Renal cortex interstitium (tissue), 15 donors: ENCODE measurements around the gene POU3F4. TPM values are rescaled to one million over a fixed set of nuclear protein-coding genes. Genes with fewer than 3 reads are reported as not detected.
A peak's percentile ranks its signal among the peaks of the same experiment; 100 is the strongest.

Experiments
- DNase-seq, 11 donors: peaks; one replicate each; pipeline ENCODE4 v3.0.0-alpha.2; 2013; ENCODE audit warnings: low read depth in 9 of 11, low spot score in 4 of 11; ENCODE audit errors: extremely low read depth in 1 of 11
- long read RNA-seq, 16 experiments: transcript quantifications; one replicate each; lab custom pipeline, GENCODE V29; 2026
- polyA plus RNA-seq, 3 donors: library from polyadenylated mRNA; unstranded; fragments of 120-200 nt; gene quantifications; one replicate each; pipeline ENCODE4 v1.2.1, GENCODE V29; 2013; ENCODE audit not compliant: insufficient read length in 3 of 3

Gene POU3F4
- 1 to 10 TPM; 6.7 to 8.1 (median 7.4) TPM for polyA plus RNA-seq
- long read RNA-seq, donor 1, transcript POU3F4-202 (1 exons, 3,835 nt), result major isoform, 17 of 17 reads
- long read RNA-seq, donor 1, partial matches to known transcripts, result 0 of 17 reads
- long read RNA-seq, donor 1, other reads (novel, unspliced or antisense), result 0 of 17 reads
- long read RNA-seq, donor 2, transcript POU3F4-202 (1 exons, 3,835 nt), result major isoform, 13 of 14 reads
- long read RNA-seq, donor 2, partial matches to known transcripts, result 0 of 14 reads
- long read RNA-seq, donor 2, other reads (novel, unspliced or antisense), result 0 of 14 reads
- long read RNA-seq, donor 3, transcript POU3F4-202 (1 exons, 3,835 nt), result major isoform, 13 of 13 reads
- long read RNA-seq, donor 3, partial matches to known transcripts, result 0 of 13 reads
- long read RNA-seq, donor 3, other reads (novel, unspliced or antisense), result 0 of 13 reads
- long read RNA-seq, donor 4, partial matches to known transcripts, result 0 of 4 reads
- long read RNA-seq, donor 4, other reads (novel, unspliced or antisense), result 0 of 4 reads
- long read RNA-seq, donor 5, transcript POU3F4-202 (1 exons, 3,835 nt), result major isoform, 11 of 11 reads
- long read RNA-seq, donor 5, partial matches to known transcripts, result 0 of 11 reads
- long read RNA-seq, donor 5, other reads (novel, unspliced or antisense), result 0 of 11 reads
- long read RNA-seq, donor 6, transcript POU3F4-202 (1 exons, 3,835 nt), result major isoform, 16 of 17 reads
- long read RNA-seq, donor 6, partial matches to known transcripts, result 0 of 17 reads
- long read RNA-seq, donor 6, other reads (novel, unspliced or antisense), result 0 of 17 reads
- long read RNA-seq, donor 7, transcript POU3F4-202 (1 exons, 3,835 nt), result major isoform, 11 of 11 reads
- long read RNA-seq, donor 7, partial matches to known transcripts, result 0 of 11 reads
- long read RNA-seq, donor 7, other reads (novel, unspliced or antisense), result 0 of 11 reads
- long read RNA-seq, donor 8, transcript POU3F4-202 (1 exons, 3,835 nt), result major isoform, 23 of 24 reads
- long read RNA-seq, donor 8, partial matches to known transcripts, result 0 of 24 reads
- long read RNA-seq, donor 8, other reads (novel, unspliced or antisense), result 0 of 24 reads
- long read RNA-seq, donor 9, transcript POU3F4-202 (1 exons, 3,835 nt), result major isoform, 12 of 12 reads
- long read RNA-seq, donor 9, partial matches to known transcripts, result 0 of 12 reads
- long read RNA-seq, donor 9, other reads (novel, unspliced or antisense), result 0 of 12 reads
- long read RNA-seq, donor 10, transcript POU3F4-202 (1 exons, 3,835 nt), result major isoform, 12 of 14 reads
- long read RNA-seq, donor 10, partial matches to known transcripts, result 0 of 14 reads
- long read RNA-seq, donor 10, other reads (novel, unspliced or antisense), result 0 of 14 reads
- long read RNA-seq, donor 11, transcript POU3F4-202 (1 exons, 3,835 nt), result major isoform, 7 of 7 reads
- long read RNA-seq, donor 11, partial matches to known transcripts, result 0 of 7 reads
- long read RNA-seq, donor 11, other reads (novel, unspliced or antisense), result 0 of 7 reads
- long read RNA-seq, donor 12, transcript POU3F4-202 (1 exons, 3,835 nt), result major isoform, 10 of 10 reads
- long read RNA-seq, donor 12, partial matches to known transcripts, result 0 of 10 reads
- long read RNA-seq, donor 12, other reads (novel, unspliced or antisense), result 0 of 10 reads
- long read RNA-seq, donor 13, transcript POU3F4-202 (1 exons, 3,835 nt), result major isoform, 20 of 21 reads
- long read RNA-seq, donor 13, partial matches to known transcripts, result 0 of 21 reads
- long read RNA-seq, donor 13, other reads (novel, unspliced or antisense), result 0 of 21 reads
- long read RNA-seq, donor 14, transcript POU3F4-202 (1 exons, 3,835 nt), result major isoform, 7 of 8 reads
- long read RNA-seq, donor 14, partial matches to known transcripts, result 0 of 8 reads
- long read RNA-seq, donor 14, other reads (novel, unspliced or antisense), result 0 of 8 reads
- long read RNA-seq, donor 15, transcript POU3F4-202 (1 exons, 3,835 nt), result major isoform, 5 of 6 reads
- long read RNA-seq, donor 15, partial matches to known transcripts, result 0 of 6 reads
- long read RNA-seq, donor 15, other reads (novel, unspliced or antisense), result 0 of 6 reads
- long read RNA-seq, donor 16, transcript POU3F4-202 (1 exons, 3,835 nt), result major isoform, 22 of 23 reads
- long read RNA-seq, donor 16, partial matches to known transcripts, result 0 of 23 reads
- long read RNA-seq, donor 16, other reads (novel, unspliced or antisense), result 0 of 23 reads

DNA sequence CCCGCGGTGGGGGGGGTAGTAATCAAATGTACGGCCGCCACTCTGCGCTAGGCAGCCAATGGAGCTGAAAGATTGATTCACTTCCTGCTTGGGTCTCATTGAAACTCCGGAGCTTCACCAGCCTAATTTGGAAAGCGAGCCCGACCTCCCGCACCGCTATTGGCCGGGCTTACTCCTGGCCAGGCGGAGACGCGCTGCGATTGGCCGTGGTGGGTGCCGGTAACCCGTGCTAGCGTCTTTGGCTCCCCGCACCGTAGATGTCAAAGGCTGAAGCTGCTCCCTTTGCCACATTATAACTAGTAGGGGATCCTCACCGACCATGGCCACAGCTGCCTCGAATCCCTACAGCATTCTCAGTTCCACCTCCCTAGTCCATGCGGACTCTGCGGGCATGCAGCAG is at the start of gene POU3F4:
Gene POU3F4, plus strand, starts transcription at position 285 of the 400 bp plus-strand sequence. Its CDS starts 35 bp downstream, at position 320.
- DNase-seq, result peak in 6 of 11 donors; percentile 12 to 32 (median 22)

DNA sequence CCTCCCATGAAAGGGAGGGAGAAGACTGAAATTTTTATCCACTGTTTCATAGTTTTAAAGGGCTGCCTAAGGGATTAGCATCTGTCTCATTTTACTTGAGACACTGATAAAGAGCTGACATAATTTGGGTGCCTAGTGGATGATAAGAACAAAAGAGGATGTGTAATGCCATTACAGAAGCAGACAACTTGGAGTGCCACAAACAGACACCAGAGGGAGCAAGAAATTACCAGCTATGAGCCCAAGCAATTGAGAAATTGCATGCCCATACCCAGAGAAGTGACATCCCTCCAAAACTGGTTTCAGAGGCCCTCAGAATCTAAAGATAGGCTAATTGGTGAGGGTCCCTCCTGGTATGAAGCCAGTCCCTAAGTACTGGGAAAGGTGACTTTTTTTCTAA is 38.5 kb upstream of the POU3F4 start:
- peak in 2 of 11 donors; percentile 1 to 2 for DNase-seq

DNA sequence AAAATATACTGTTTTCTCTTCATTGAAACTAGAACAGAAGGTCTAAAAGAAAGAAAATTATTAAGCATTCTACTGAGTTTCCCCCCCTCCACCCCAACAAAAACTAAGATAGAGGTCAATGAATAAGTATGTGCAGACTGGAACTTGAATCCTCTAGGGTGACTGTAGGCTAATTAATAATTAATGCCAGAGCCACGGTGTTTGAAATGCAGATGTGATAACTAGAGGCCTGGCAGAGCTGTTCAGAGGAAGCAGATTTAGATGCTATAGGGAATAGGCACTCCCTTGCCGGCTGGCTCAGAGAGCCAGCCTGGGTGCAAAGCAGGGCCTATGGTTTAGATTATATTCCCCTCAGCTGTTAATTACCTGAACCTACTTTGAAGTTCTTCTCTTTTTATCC is 12.2 kb upstream of the POU3F4 start:
- DNase-seq, result no peak

DNA sequence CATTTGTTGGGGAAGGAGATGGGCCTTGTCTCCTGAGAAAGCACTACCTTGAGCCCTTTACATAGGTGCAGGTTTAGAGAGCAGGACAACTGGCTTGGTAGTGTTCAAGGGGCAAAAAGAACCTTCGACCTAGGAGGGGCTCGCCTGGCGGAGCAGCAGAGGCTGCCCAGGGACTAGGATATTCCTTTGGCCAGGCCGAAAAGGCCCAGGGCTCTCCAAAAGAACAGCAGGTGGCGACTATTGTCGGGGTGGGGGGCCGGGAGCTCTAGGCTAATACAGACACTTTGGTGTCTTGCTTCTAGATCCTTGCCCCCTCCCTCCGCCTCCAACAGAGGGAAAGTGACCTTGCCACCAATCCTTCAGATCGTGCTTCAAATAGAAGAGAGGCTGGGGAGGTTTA is 7.1 kb upstream of the POU3F4 start:
- no peak for DNase-seq

DNA sequence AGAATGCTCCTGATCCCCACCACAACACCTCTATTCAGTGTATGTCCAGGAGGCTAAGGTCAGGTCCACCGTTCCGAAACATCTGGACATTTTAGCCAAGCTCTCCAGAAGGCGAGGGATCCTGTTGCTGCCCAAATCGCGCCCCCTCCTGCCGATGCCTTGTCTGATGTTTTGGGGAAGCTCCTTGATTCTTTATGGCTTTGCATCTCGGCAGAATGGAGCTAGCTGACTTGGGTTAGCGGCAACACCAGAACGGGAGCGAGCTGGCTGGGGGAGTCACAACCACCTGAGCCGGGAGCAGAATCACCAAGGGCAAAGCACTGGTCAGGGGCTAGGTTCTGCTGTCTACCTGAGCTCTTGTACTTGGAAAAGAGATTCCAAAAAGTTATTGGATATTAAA is 6.6 kb upstream of the POU3F4 start:
- no peak for DNase-seq

DNA sequence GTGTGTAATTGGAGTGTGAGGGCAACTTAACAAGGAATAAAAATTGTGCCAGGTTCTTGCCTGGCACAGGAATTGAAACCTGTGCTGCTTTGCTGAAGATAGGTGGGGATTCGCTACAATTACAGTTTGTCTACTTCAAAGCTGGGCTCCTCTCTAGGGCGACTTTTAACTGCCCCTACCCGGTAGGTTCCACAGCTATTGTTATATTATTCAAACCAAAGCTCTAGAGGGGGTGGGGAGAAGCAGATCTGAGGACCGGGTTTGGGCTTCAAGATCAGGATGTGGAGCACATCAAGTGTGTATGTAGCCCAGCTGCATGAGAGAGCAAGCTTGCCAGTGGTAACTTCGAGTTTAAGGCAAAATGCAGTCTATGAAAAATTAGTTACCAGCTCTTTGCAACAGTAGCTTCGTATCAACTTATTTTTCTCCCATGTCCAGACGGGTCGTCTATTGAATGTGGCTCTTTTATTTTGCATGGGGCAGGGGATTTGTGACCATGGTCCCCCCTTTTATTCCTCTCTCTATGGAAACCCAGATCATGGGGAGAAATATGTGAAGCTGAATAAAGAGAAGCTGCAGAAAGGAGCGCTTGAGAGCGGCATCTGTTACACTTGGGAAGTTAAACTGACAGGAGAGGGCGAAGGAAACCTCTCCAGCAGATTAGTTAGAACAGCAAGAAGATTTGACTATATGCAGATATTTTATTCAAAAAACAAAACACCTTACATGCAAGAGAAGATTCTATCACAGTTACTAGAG is 3.2 kb upstream of the POU3F4 start:
- no peak for DNase-seq

DNA sequence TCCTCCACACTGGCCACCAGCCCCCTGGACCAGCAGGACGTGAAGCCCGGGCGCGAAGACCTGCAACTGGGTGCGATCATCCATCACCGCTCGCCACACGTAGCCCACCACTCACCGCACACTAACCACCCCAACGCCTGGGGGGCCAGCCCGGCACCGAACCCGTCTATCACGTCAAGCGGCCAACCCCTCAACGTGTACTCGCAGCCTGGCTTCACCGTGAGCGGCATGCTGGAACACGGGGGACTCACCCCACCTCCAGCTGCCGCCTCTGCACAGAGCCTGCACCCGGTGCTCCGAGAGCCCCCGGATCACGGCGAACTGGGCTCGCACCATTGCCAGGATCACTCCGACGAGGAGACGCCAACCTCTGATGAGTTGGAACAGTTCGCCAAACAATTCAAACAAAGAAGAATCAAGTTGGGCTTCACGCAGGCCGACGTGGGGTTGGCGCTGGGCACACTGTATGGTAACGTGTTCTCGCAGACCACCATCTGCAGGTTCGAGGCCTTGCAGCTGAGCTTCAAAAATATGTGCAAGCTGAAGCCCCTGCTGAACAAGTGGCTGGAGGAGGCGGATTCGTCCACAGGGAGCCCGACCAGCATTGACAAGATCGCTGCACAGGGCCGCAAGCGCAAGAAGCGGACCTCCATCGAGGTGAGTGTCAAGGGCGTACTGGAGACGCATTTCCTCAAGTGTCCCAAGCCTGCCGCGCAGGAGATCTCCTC is 600 bp downstream of the POU3F4 start:
- no peak for DNase-seq

DNA sequence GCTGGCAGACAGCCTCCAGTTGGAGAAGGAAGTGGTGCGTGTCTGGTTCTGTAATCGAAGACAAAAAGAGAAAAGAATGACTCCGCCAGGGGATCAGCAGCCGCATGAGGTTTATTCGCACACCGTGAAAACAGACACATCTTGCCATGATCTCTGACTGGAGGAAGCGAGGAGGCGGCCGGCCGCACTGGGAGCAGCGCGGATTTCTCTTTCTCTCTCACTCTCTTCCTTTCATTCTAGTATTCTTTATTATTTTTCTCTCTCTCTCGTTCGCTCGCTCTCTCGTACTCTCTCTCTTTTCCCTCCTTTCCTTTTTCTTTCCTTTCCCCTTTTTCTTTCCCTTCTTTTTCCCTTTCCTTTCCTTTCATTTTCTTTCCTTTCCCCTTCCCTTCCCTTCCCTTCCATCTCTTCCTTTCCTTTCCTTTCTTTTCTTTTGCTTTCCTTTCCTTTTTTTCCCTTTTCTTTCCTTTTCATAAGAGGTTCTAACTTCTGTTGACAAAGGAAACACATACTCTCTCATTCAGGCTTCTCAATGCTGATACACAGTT is 1.2 kb downstream of the POU3F4 start:
- DNase-seq, result no peak

DNA sequence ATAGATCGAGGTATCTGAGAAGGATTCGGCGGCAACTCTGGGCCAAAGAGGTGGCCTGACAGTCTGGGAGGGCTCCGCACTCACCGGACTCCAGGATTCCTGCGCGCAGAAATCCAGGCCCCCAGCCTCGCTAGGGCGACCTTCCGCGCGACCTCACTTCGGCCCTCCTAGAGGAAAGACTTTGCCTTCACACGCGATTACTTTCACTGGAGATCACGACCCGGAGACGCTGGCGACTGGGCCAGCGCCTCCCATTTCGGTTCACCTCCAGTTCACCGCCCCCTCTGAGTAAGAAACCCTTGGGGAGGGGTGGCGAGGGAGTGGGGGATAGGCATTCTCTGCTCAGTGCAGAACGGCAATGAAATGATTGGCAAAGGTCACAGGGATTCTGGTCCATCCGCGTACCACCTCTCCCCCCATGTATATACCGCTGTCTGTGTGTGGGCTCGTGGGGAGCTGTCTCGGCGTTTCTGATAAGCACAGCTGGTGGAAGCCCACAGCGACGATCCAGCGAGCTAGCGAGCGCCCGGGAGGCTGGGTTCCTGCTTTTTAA is 2.5 kb downstream of the POU3F4 start:
- no peak for DNase-seq

DNA sequence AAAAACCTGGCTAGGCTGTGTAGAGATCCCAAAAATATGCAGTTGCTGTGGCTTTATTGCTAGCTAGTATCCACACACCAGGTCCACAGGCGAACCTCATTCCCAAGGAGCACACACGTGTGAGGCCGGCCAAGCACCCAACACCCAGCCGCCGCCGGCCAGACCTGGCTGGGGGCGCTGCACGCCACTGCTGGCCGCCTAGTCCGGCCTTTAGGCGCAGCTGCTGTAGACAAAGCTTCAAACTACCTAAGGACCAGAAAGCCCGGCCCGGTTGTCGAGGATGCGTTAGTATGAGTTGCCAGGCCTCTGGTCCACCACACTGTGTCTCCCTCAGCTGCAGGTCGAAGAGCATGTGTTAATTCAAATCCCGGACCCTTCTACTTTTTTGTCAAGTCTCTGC is 3.1 kb downstream of the POU3F4 start:
- no peak for DNase-seq

DNA sequence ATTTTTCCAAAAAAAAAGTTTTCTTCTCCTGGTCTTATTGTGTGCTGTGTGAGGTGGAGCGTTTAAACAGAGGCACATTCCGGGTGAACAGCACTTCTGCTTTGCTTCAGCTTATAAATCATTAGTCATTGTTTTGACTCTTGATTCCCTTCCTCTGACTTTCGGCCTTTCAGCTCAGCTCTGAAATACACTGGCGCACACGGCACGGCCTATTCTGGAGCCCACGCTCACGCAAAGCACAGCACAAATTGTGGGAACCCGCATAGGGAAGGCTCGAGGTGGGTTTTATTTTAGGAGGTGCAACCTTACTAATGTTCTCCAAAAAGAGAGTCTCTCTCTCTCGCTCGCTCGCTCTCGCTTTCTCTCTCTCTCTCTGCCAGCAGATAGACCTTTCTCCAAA is 4.0 kb downstream of the POU3F4 start:
- DNase-seq, result no peak

DNA sequence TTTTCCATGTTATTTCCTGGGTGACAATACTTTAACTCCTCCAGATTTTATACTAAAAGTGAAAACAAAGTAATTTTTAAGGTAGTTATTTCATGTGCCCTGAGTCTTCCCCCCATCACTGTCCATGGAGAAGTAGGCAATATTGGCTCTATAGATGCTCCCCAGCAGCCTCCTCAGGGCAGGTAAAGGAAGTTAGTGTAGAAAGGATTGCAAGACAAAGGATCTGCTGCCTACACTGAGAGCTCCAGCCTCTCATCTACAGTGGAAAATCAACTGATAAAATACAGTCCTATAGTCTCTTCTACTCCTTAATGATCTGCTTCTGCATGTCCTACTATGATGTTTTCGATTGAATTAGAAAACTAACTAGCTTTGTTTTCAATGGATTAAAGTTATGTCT is 8.5 kb downstream of the POU3F4 start:
- DNase-seq, result no peak

DNA sequence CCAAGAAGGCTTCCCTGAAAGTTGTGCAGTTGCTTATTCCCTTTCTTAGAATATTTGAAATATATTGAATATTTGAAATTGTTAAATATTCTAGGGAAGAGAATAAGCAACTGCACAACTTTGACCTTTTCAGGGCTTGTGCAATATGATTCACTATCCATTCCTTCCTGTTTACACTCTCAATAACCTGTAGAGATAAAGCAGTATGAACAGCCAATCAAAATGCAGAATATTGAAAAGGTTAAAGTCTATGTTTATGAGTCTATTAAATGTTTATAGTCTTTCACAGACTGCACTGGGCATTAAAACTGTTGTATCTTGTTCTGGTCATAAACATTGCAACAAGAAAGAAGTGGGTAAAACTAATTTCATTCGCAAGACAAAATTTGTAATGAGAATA is 13.8 kb downstream of the POU3F4 start:
- DNase-seq, result no peak

DNA sequence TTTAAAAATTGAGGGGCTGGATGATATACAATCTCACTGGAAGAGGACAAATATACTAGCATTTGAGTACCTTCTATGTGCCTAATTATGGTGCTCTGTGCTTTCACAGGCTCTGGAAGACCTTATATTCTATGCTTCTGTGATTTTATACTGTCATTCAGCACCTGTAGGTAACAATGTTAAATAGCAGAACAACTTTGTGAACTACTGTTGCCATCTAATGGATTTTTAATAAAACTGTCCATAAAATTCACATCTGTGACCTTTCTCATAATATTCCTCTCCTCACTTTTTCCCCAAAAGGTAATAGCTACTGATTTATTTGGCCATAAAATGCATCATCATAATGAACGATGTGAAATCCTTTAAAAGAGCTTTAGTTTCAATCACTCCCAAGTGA is 21.9 kb downstream of the POU3F4 start:
- no peak for DNase-seq

DNA sequence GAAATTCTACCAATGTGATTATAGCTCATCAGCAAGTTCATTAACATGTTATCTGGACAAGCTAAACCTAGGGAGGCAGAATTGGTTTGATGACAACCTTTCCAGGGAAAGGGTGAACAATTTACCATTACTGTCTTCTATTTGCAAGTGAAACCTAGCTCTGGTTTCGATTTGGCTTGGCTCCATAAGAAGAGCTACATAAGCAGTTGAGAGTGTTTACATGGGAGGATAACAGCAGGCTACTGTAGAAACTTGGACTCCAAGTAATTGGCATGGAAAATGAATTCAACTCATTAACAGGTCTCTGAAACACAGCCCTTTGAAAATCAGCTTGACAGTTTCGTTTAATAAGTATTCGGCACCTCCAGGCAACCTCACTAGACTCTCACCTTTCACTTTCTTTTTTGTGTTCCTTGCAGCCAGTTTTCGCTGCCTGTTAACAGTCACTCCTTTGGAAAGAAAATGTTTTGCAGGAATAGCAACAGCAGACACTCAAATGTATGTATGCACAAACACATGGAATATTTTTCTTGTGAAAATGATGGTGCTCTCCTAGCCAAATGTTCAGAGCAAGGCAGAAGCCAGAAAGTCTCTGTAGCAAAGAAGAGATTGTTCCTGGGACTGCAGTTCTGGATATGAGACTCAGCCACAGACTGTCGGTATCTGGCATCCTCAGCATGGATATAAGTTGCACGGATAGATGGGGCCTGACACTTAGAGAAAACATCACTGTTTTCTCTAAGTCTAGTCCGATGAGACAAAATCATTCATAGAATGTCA is 27.5 kb downstream of the POU3F4 start:
- no peak for DNase-seq
